ENCODE data around the gene GALNT16. TPM values are rescaled to one million over a fixed set of nuclear protein-coding genes. Genes with fewer than 3 reads are reported as not detected.

Gene GALNT16
- total and polyA plus RNA-seq, 2 of the 8 experiments (the other 6 are each of a cell fraction or from before 2014, with no cell fraction given) = 5.4 to 6.3 TPM

DNA sequence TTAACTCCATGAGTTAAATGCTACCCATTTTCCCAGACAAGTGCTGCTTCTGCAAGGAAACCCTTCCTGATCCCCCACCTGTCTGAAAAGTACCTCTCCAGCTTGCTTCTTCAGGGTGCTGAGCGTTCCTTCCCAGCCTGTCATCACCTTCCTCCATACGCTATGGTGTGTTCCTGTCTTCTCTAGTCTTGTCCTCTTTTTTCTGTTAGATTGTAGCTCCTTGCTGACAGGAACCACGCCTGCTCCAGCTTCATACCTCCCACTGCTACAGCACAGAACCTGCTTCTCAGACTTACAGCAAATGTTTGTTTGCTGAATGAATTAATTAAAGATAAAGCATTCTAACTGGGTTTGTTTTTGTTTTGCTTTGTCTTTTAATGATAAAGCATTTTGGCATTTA is 99.0 kb downstream of the GALNT16 start:
- no peak for TF ChIP-seq NANOG (IDR thresholded peaks at IDR 0.05; ENCODE audit: insufficient read depth, low read depth, low read length, poor library complexity, severe bottlenecking)
- TF ChIP-seq GABPA (IDR thresholded peaks at IDR 0.05; ENCODE audit: borderline replicate concordance, insufficient read depth, low read length) = no peak
- TF ChIP-seq, protein P1, sequence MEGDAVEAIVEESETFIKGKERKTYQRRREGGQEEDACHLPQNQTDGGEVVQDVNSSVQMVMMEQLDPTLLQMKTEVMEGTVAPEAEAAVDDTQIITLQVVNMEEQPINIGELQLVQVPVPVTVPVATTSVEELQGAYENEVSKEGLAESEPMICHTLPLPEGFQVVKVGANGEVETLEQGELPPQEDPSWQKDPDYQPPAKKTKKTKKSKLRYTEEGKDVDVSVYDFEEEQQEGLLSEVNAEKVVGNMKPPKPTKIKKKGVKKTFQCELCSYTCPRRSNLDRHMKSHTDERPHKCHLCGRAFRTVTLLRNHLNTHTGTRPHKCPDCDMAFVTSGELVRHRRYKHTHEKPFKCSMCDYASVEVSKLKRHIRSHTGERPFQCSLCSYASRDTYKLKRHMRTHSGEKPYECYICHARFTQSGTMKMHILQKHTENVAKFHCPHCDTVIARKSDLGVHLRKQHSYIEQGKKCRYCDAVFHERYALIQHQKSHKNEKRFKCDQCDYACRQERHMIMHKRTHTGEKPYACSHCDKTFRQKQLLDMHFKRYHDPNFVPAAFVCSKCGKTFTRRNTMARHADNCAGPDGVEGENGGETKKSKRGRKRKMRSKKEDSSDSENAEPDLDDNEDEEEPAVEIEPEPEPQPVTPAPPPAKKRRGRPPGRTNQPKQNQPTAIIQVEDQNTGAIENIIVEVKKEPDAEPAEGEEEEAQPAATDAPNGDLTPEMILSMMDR (IDR thresholded peaks at IDR 0.05; ENCODE audit: control extremely low read depth in 1 of 3, insufficient read depth in 1 of 3, low read depth in 1 of 3, low read length in 3 of 3) = no peak
- no peak for TF ChIP-seq TAF1 (IDR thresholded peaks at IDR 0.05; ENCODE audit: low read depth, low read length)
- H2BK12ac ChIP-seq (ENCODE audit: low read depth, low read length) = no peak overlapping the region
- no peaks in the 10 kb centered on the region for H3K9me3 ChIP-seq (ENCODE audit: insufficient read depth in 2 of 2, low read depth in 1 of 2, low read length in 1 of 2)
- no peak overlapping the region for H3K18ac ChIP-seq (ENCODE audit: extremely low read depth, low read length)
- H3K23me2 ChIP-seq (ENCODE audit: low read depth, low read length) = no peaks in the 10 kb centered on the region
- H4K20me1 ChIP-seq (replicated peaks in 1 of 2; ENCODE audit: control insufficient read depth in 1 of 2, insufficient read depth in 2 of 2, low read length in 2 of 2) = no peaks in the 10 kb centered on the region
- no peaks in the 10 kb centered on the region for H3K27me3 ChIP-seq (replicated peaks in 1 of 4; ENCODE audit: control insufficient read depth in 3 of 4, extremely low read depth in 1 of 4, insufficient read depth in 3 of 4, low read length in 3 of 4)
- no peaks in the 10 kb centered on the region for H3K36me3 ChIP-seq (ENCODE audit: control insufficient read depth in 2 of 4, insufficient read depth in 4 of 4, low read length in 3 of 4)
- no peak overlapping the region for H3K14ac ChIP-seq (ENCODE audit: insufficient read length)
- H3K9ac ChIP-seq (replicated peaks in 1 of 4; ENCODE audit: extremely low read depth in 1 of 4, low read depth in 3 of 4, low read length in 3 of 4) = no peak overlapping the region
- no peak overlapping the region for H3K4me2 ChIP-seq (ENCODE audit: insufficient read depth in 1 of 2, low read depth in 2 of 2, low read length in 2 of 2)
- H3K4me3 ChIP-seq (ENCODE audit: extremely low read depth in 1 of 4, insufficient read depth in 2 of 4, low read depth in 3 of 4, low read length in 4 of 4) = no peak overlapping the region
- H2AK5ac ChIP-seq (ENCODE audit: low read depth, low read length) = no peak overlapping the region
- H2BK5ac ChIP-seq (ENCODE audit: low read depth, low read length) = no peak overlapping the region
- no peak overlapping the region for H3K56ac ChIP-seq (replicated peaks; ENCODE audit: insufficient read length, low read depth, low read length)
- H2BK20ac ChIP-seq (ENCODE audit: low read length) = no peak overlapping the region
- no peak overlapping the region for H4K5ac ChIP-seq (ENCODE audit: insufficient read length, low read depth, low read length)
- H2BK15ac ChIP-seq (ENCODE audit: low read length) = no peak overlapping the region
- no peak overlapping the region for H2BK120ac ChIP-seq (replicated peaks; ENCODE audit: low read depth, low read length)
- no peaks in the 10 kb centered on the region for H3K79me1 ChIP-seq (ENCODE audit: low read depth, low read length)
- ChIA-PET POLR2A (ENCODE audit: partially characterized antibody) (interaction anchor here (1.5 kb wide), 1 partner anchor 99 kb away, joined by 3 read pairs; the partner anchor contains the start of gene GALNT16), CTCF (ENCODE audit: partially characterized antibody) (interaction anchor here (0.7 to 11.8 kb wide), 7 partner anchors 10 to 118 kb away, joined by 3 to 130 read pairs (median 8); no protein-coding TSS in a partner anchor)
- H4K8ac ChIP-seq (ENCODE audit: extremely low read depth, insufficient read depth, low read length) = no peak overlapping the region; the same call in 1 of the 2 replicates
- 85% methylated on average over 3 of the region's 3 CpGs; no CpG with 5 or more reads in 1 of the 2 experiments for WGBS, 2 experiments (ENCODE audit: extremely low coverage in 1 of 2, insufficient coverage in 1 of 2, insufficient read length in 1 of 2, insufficient replicate concordance in 2 of 2, low coverage in 1 of 2, low lambda C conversion rate in 2 of 2, missing lambda C conversion rate in 1 of 2)
- DNase-seq (ENCODE audit: low read depth in 1 of 2, low spot score in 2 of 2) = no peak
- no peak overlapping the region for H2AFZ ChIP-seq (ENCODE audit: low read length)
- no peaks in the 10 kb centered on the region for H3K79me2 ChIP-seq (ENCODE audit: control insufficient read depth in 1 of 2, insufficient read depth in 2 of 2, low read length in 2 of 2)
- H3K23ac ChIP-seq (ENCODE audit: insufficient read length) = no peak overlapping the region
- no peak overlapping the region for H4K91ac ChIP-seq (replicated peaks; ENCODE audit: insufficient read length, low read length)
- peaks cover 0 to 3% (median 0%) of the 10 kb centered on the region in 4 experiments; a peak in 1 of 7 replicates for H3K4me1 ChIP-seq (replicated peaks in 1 of 4; ENCODE audit: control insufficient read depth in 3 of 4, insufficient read depth in 4 of 4, low read length in 3 of 4)
- no peak for FAIRE-seq
- no peak overlapping the region for H3K4ac ChIP-seq (replicated peaks; ENCODE audit: insufficient read length, low read depth, low read length)
- H3K27ac ChIP-seq (ENCODE audit: low read depth, low read length) = no peak overlapping the region

Data from H1 (cell line).